SIG-M5 (cell line): ENCODE data around the gene CACNG8.
"Not testable (repeated sequence)": the region's sequence is repeated elsewhere in the genome, so short reads cannot be mapped to it uniquely, and the experiment has no call there.

ENCODE experiments used
- DNase-seq: peaks from one replicate; lab custom pipeline; 2025; lab: John Stamatoyannopoulos, UW

The CACNG8 gene

DNA sequence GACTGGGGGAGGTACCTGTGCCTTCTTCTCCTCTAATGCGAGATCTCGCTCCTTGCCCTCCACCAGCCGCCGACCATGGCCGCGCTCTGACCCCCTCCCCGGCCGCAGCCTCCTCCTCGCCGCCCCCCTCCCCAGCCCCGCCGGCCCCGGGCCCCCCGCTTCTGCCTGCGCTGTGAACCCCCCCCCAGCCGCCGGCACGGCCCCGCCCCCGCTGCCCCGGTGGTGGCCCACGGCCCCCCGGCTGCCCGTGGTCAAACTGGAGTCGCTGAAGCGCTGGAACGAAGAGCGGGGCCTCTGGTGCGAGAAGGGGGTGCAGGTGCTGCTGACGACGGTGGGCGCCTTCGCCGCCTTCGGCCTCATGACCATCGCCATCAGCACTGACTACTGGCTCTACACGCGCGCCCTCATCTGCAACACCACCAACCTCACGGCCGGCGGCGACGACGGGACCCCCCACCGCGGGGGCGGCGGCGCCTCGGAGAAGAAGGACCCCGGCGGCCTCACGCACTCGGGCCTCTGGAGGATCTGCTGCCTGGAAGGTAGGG is at the start of gene CACNG8:
CACNG8 (plus strand) TSS at position 51 of the 545 bp plus-strand sequence.
- DNase-seq: no peak

DNA sequence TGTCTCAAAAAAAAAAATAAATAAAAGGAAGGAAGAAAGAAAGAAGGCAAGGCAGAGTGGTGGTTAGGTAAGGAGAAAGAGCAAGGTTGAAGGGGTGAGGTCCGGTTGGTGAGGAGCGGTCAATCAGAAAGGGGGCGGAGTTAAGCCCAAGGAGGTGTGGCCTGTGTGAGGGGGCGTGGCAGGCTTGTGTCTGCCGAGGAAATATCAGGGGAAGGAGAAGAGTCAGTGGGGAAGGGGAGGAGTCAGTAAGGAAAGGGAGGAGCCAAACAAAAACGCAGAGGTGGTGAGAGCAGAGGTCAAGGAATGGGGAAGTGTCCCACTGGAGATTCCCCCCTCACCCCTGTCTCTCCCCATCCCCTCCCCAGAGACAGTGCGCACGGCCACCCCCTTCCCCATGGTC is 47.7 kb upstream of the CACNG8 start:
- no peak for DNase-seq

DNA sequence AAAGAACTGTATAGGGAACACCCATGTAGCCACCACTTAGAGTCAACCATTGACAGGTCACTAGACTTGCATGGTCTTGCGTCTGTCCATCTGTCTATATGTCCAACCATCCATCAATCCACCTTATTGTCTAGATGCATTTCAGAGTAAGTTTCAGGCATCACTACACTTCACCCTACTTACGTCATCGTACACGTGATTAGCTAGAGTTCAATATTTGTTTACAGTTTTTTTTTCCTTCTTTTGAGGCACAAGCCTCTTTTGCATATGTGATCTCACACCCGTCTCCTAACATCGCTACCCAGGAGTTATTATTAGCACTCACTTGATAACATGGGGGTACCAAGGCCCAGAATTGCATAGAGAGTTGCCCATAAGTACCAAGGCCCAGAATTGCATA is 46.7 kb upstream of the CACNG8 start:
- no peak for DNase-seq

DNA sequence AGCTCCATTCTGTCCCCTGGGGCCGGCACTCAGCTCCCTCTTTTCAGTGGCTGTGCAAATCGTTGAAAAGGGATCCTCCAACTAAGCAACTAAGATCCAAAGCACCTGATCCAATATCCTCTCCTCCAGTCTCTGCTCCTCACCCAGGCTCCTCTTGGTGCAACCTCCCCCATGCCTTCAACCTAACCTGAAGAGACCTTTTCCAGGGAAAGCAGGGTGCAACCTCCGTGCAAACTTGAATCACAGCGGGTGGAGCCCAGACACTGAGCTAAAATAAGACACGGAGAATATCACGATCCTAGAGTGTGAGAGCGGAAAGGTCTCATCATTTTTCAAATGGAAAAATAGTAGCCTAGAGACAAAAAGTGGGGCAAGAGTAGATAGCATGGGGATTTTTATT is 45.4 kb upstream of the CACNG8 start:
- DNase-seq: no peak

DNA sequence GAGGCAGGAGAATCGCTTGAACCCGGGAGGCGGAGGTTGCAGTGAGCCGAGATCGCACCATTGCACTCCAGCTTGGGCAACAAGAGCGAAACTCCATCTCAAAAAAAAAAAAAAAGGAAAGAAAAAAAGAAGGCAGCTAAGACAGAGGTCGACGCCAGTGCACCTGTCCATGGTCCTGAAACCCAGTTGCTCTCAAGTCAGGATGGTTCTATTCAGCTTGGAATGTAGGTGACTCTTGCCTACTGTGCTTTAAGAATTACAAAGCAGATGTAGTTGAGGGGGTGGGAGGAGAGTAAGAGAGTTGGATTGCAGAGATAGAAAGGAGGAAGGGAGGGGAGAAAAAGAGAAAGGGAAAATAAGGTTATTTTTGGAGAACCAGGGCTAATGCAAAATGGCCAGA is 35.0 kb upstream of the CACNG8 start:
- DNase-seq: no peak

DNA sequence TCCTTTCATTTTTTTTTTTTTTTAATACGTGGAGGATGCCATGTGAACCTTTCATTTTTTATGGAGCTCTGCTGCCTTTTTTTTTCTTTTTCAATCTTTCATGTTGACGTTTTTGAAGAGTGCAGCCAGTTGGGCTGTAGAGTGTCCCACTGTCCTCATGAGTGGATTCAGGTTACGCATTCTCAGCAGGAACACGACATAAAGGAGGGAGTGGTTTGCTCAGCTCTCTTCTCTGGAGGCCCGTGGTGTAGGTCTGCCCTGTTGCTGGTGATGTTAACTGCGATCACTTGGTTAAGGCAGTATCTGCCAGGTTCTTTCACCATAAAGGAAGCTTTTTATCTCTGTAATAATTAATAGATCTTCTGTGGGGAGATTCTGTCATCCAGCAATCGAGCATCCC is 26.7 kb upstream of the CACNG8 start:
- DNase-seq: no peak

DNA sequence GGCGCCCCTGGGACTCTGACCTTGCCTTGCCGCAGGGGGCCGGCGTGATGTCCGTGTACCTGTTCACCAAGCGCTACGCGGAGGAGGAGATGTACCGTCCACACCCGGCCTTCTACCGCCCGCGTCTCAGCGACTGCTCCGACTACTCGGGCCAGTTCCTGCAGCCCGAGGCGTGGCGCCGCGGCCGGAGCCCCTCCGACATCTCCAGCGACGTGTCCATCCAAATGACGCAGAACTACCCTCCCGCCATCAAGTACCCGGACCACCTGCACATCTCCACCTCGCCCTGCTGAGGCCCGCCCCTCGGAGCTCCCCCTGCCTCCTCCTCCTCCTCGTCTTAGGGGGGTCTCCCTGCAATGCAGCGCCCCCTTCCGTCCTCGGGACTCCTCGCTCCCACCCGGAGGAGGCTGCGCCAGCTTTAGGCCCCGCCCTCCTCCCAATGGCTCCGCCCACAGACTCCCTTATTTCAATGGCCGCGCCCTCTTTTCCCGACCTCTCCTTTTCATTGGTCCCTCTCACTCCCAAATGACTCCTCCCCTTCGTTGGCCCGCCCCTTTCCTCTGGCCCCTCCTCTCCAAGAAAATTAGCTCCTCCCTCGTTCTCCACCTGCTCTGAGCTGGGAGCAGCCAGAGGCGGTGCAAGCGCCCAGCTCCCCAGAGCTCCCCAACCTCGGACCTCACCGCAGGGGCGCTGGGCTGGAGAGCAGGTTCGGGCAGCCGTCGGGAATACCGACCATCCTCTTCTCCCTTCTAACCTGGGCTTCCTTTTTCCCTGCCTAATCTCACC is 20.5 kb upstream of the CACNG8 start:
- DNase-seq: no peak

DNA sequence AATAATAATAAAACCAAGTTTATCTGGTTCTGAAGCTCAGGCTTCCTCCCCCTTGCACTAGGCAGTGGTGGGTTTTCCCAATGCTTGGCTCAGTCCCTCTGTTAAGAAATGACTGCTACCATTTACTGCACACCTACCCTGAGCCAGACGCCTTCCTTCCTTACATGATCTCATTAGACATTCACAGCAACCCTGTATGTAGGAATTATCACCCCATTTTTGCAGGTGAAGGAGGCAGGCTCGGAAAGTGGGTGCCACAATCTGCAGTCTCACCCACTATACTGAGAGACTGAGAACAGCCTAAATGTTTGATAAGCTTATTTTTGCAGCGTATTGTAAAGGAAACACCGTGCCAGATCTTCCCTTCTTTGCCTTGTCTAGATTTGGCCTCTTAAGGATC is 18.3 kb upstream of the CACNG8 start:
- DNase-seq: no peak

DNA sequence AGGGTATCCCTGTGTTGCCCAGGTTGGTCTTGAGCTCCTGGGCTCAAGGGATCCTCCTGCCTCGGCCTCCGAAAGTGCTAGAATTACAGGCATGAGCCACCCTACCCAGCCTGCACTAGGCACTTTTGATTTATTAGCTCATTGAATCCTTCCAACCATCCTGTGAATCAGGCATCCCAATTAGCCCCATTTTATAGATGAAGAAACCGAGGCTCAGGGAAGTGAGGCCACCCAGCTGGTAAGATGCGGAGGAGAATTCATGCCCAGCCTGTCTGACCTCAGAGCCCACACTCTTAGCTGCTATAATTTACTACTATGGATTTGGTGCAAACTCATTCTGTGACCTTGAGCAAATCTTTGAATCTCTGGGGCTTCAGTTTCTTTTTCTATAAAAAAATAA is 17.8 kb upstream of the CACNG8 start:
- DNase-seq: no peak

DNA sequence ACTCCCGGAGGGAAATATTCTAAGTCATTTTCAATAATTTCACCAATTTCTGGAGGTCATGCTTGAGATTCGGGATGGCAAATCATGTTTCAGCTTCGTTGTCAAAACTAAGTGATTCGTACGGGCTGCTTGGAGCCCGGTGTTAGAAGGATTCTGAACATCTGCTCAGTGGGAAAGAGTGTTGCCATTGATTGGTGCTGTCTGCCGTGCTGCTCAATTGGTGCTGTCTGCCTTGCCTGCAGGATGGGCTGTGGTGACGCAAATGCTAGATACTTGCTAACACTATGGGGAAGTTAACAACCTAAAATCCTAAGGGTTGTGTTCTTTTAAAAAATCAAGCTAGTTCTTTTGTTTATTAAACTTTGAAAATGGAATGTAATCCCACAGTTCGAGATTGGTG is 17.3 kb upstream of the CACNG8 start:
- no peak for DNase-seq

DNA sequence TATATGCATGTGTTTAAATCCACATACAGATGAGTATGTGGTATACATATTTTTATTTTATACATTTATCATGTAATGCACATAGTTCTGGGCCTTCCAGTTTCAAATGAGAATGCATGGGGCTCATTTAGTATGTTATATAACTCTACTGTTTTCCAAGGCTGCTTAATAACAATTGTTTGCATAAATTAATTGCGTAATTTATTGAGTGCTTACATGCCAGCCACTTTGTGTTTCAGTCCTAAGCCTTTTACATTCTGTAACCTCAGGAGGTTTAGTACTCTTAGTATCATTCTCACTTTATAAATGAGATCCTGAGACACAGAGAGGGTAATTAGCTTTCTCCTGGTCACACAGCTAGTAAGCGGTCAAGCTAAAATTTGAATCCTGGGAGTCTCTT is 16.7 kb upstream of the CACNG8 start:
- DNase-seq: no peak

DNA sequence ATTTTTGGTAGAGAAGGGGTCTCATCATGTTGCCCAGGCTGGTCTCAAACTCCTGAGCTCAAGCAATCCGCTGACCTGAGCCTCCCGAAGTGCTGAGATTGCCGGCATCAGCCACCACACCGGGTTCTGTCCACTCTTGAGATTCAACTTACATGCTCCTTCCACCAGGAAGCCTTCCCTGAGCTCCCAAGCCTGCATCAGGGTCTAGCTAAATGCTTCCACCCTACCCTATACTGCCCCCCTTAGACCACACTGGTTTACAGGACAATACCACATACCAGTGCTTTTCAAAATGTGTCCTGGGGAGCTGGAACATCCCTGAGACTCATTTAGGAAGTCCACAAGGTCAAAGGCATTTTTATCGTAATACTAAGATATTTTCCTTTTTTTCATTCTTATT is 15.1 kb upstream of the CACNG8 start:
- DNase-seq: no peak

DNA sequence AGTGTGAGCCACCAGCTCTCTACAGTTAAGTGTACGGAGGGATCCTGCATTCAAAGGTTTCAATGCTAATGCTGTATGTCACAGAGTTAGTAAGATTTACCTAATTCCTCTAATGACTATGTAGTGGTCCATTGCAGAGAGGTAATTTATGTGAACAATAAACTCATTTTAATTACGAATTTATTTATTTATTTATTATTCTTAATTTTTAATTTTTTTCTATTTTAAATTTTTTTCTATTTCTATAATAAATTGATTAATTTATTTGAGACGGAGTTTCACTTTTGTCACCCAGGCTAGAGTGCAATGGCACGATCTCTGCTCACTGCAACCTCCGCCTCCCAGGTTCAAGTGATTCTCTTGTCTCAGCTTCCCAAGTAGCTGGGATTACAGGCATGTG is 14.1 kb upstream of the CACNG8 start:
- not testable (repeated sequence) for DNase-seq

DNA sequence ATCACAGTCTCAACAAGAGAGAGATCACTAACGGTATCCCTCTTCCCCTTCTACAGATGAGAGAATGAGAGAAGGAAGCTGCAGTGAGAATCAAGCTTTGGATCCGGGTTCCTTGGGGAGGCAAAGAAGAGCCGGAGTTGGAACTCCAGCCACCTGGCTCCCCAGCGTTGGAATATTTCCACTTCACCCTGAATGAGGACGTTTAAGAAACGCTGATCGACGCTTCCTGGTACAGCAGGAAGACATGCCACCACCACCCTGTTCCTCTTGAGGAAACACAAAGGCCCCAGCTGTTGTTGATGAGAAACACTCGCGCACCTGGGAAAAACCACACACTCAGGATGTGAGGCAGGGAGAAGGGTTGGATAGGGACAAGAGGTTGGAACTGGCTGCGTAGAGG is 11.3 kb upstream of the CACNG8 start:
- no peak for DNase-seq

DNA sequence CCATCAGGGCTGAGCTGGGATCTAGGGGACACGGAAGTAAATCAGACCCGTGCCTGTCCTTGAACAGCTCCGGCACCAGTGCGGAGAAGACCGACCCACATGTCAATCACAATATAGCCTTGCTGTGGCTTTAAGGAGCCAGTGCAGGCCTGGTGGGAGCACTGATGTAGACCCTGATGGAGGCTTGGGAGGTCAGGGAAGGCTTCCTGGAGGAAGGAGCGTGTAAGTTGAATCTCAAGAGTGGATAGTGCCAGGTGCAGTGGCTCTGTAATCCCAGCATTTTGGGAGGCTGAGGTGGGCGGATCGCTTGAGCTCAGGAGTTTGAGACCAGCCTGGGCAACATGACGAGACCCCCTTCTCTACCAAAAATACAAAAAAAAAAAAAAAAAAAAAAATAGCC is 10.8 kb upstream of the CACNG8 start:
- no peak for DNase-seq

DNA sequence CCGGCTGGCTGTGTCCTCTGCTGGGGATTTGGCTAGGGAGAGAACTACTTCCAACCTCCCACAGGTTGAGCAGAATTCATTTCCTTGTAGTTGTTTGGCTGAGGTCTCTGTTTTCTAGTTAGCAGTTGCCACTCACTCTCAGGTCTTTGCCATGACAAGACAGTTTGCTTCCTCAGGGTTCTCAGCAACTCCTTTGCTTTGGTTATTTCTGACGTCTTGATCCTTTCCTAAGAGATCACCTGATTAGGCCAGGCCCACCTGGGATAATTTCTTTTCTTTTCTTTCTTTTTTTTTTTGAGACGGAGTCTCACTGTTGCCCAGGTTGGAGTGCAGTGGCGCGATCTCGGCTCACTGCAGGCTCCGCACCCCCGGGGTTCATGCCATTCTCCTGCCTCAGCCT is 9.4 kb upstream of the CACNG8 start:
- no peak for DNase-seq

DNA sequence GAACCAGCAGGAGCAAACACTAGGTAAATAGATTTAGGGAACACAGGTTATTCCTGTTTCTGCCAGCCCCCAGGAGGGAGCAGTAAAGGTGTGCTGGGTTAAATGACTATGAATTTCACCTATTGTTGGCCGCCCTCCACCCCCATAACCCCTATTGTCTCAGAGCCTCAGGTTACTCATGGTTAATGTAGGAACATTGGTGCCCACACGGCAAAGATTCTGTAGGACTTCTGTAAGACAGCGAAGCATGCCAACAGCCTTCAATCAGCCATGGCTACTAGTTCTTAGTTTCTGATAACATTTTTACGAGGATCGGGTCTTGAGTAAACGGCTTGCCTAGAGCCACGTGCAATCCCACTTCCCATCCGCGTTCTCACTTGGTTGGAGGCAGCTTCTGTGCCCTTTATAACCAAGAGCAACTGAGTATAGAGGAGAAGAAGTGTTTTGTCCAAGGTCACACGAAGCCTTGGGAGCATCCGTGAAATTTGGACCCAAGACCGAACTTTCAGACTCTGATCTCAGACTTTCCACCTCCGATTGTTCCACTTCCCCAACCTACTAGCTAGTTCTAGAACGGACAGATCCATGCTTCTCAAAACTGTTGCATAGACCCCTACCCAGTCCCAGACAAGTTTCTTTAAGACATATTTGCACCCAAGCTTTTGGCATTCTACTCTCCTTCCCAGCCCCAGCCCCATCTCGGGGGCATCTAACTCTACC is 5.1 kb upstream of the CACNG8 start:
- no peak for DNase-seq

DNA sequence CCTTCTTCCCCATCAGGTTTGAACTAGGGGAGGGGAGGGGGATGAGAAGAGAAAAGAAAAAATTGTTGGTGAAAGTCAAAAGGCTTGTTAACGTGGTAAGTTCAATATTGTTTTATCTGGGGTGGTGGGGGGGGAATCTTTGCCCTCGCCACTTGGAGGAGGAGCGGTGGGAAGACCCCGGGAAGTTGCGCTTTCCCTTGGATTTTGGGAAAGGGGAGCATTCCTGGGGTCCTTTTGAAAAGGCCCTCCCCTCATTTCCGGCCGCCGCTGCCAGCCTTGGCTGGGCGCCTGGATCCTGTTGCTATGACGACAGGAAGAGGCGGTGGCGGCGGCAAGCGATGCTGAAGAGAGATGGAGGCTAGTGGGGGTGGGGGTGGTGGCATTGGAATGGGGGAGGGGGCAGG is 4.6 kb upstream of the CACNG8 start:
- DNase-seq: no peak

DNA sequence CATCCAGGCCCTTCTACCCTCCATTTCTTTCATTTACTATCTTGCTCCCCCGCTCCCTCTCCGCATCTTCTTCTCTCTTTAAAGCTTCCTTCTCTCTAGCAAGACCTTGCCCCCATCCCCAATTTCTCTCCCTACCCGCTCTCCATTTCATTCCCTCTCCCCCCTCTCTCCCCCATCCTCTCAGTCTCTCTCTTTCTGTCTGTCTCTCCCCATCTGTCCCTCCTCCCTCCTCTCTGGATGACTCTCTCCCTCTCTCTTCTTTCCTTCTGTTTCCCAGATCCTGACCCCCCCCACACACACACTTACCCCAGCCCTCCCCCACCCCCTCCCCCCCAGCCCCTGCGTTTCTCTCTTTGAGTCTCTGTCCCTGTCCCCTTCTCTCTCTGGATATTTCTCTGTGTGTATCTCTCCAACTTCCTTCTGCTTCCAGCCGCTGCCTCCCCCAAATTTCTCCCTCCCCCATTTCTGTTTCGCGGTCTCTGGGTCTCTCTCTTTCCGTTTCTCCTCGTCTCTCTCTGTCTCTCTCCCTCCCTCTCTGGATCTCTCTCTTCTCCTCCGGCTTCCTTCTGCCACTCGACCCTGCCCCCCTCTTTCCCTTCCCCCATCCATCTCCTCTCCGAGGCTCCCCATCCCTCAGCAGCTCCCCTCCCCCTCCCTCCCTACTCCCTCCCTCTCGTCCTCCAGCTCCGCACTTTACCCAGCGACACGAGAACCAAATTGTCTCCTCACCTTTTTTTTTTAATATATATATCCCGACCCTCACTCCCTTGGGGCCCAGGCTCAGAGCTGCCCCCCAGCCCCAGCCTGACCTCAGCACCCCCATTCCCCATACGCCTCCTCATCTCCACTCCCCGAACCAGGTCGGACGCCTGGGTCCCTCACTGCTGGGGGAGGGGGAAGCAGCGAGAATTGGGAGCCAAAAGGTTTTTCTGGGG is 3.6 kb upstream of the CACNG8 start:
- no peak for DNase-seq

DNA sequence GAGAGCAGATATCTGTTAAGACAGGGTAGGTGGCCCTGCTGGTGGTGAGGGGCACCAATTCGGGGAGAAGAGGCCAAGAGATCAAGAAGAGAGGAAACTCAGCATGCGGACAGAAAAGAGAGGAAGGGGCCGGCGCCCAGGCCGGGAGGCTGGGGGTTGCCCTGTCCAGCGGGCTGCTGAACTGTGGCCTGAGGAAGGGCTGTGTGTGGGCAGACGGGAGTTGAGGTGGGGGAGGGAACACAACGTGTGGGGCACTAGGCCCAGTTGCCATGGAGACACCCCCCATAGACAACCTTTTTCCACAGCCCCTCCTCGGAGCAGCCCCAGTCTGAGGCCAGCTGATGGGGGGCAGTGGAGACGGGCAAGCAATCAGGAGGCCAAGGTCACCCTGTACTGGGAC is 2.5 kb upstream of the CACNG8 start:
- no peak for DNase-seq

DNA sequence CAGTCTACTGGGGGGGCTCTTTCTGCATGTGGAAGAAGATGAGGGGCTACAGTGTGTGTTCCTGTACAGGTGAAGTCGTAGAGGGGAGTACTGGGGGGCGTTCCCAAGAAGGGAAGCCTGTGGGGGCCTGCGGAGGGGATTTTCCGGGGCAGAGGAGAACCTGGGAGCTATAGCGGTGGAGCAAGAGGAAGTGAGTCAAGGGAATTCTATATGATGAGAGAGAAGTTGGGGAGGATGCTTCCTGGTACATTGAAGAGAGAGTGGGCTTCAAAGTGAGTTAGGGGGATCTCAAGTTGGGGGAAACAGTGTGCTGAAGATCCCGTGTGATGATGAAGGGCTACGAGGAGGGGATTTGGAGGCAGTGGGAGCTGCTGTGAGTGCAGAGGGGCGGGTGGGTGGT is 1.9 kb upstream of the CACNG8 start:
- DNase-seq: no peak
